ENCODE results near the gene TERF2IP. TPM values are rescaled to one million over a fixed set of nuclear protein-coding genes. Genes with fewer than 3 reads are reported as not detected.

TERF2IP gene
- polyA plus RNA-seq, 3 donors: 39.7 to 64.1 (median 47.9) TPM

DNA sequence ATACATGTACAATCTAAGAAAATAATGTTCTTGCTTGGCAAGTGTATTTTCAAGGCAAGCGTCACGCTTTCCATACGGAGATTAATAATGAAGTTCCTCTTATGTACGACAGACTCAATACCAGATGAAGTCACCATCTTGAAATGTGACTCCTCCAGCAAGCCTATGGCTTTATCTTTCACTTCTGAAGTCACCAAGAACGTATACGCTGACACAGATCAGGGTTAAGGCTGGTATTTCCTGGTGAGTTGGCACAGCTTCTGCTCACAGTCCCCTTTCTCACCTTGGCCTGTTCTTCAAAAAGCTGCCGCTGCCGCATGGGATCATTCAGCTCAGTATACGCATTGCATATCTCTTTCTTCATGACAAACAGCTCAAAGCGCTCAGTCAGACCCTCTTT, 18.4 kb upstream of the TERF2IP start:
- Histone ChIP-seq H3K27ac (ENCODE audit: low read depth in 1 of 2, low read length in 2 of 2) (no peak overlapping the region), H3K27me3 (ENCODE audit: control insufficient read depth in 2 of 2, insufficient read depth in 2 of 2, low read length in 2 of 2) (no peaks in the 10 kb centered on the region), H4K20me1 (ENCODE audit: insufficient read depth, low read length) (no peaks in the 10 kb centered on the region), H3K9ac (ENCODE audit: insufficient read depth, low read length, poor library complexity, severe bottlenecking) (no peak overlapping the region), H3K36me3 (replicated peaks in 1 of 2; ENCODE audit: control insufficient read depth in 1 of 2, insufficient read depth in 2 of 2, low read length in 2 of 2) (peaks cover 75 to 89% of the 10 kb centered on the region in 2 donors), H3K9me3 (replicated peaks in 1 of 2; ENCODE audit: control insufficient read depth in 1 of 2, insufficient read depth in 1 of 2, low read length in 2 of 2) (no peaks in the 10 kb centered on the region), H3K79me2 (ENCODE audit: insufficient read depth, low read length) (no peaks in the 10 kb centered on the region), H3K4me2 (replicated peaks; ENCODE audit: extremely low read depth, low read length, poor library complexity, severe bottlenecking) (no peak overlapping the region), H2AFZ (ENCODE audit: insufficient read depth, low read depth, low read length, poor library complexity, severe bottlenecking) (no peak overlapping the region), H3K4me1 (ENCODE audit: control insufficient read depth in 1 of 2, insufficient read depth in 2 of 2, low read length in 2 of 2) (no peaks in the 10 kb centered on the region), H3K4me3 (replicated peaks in 1 of 3; ENCODE audit: low read depth in 2 of 3, low read length in 3 of 3) (no peak overlapping the region)
- no peak overlapping the region for H3K4me3 Mint-ChIP-seq
- DNase-seq: no peak
- H3K4me1 Mint-ChIP-seq: peaks cover 7% of the 10 kb centered on the region
- no peaks in the 10 kb centered on the region for H3K9me3 Mint-ChIP-seq
- H3K36me3 Mint-ChIP-seq: peaks cover 82 to 86% of the 10 kb centered on the region in 2 donors
- H3K27ac Mint-ChIP-seq: peak overlapping the region in 1 of 7 donors; percentile 35
- H3K27me3 Mint-ChIP-seq (ENCODE audit: low read depth in 3 of 3): no peaks in the 10 kb centered on the region
- TF ChIP-seq, protein P1, sequence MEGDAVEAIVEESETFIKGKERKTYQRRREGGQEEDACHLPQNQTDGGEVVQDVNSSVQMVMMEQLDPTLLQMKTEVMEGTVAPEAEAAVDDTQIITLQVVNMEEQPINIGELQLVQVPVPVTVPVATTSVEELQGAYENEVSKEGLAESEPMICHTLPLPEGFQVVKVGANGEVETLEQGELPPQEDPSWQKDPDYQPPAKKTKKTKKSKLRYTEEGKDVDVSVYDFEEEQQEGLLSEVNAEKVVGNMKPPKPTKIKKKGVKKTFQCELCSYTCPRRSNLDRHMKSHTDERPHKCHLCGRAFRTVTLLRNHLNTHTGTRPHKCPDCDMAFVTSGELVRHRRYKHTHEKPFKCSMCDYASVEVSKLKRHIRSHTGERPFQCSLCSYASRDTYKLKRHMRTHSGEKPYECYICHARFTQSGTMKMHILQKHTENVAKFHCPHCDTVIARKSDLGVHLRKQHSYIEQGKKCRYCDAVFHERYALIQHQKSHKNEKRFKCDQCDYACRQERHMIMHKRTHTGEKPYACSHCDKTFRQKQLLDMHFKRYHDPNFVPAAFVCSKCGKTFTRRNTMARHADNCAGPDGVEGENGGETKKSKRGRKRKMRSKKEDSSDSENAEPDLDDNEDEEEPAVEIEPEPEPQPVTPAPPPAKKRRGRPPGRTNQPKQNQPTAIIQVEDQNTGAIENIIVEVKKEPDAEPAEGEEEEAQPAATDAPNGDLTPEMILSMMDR (IDR thresholded peaks at IDR 0.05): no peak
- whole genome bisulfite sequencing (ENCODE audit: insufficient coverage): 94% methylated on average over 10 of the region's 10 CpGs
- intact Hi-C loops (cut with micrococcal nuclease): loop anchor here (10.0 kb wide), 2 partner anchors 164 to 194 kb away; partner anchors contain the start of genes TMEM170A (in 2 of the 2) and CFDP1 (in 1 of the 2)

DNA sequence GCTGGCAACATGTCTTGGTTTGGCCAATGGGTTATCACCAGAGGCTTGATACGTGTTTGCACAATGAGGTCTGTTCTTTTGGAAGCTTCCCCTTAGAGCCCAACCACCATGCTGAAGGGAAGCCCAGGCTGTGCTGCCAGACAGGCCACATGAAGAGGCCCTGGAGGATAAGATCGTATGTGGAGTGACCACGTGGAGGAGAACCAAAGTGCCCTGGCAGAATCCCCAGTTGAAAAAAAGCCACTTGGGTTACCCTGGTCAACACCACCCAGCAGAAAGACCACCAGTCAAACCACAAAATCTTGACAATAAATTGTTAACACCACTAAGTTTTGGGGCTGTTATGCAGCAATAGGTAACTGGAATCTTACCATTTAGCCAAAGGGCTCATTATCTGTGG, 17.5 kb upstream of the TERF2IP start:
- H3K27me3 Mint-ChIP-seq (ENCODE audit: low read depth in 3 of 3): no peaks in the 10 kb centered on the region

More for the DNA sequence above, 17.5 kb upstream of the TERF2IP start:
- no peak for DNase-seq
- 86% methylated on average over 2 of the region's 3 CpGs for WGBS (ENCODE audit: insufficient coverage)
- intact Hi-C loops (cut with micrococcal nuclease): no loop called here
- Histone ChIP-seq H3K4me1 (ENCODE audit: control insufficient read depth in 1 of 2, insufficient read depth in 2 of 2, low read length in 2 of 2) (no peaks in the 10 kb centered on the region), H3K27ac (ENCODE audit: low read depth in 1 of 2, low read length in 2 of 2) (no peak overlapping the region), H3K9ac (ENCODE audit: insufficient read depth, low read length, poor library complexity, severe bottlenecking) (no peak overlapping the region), H4K20me1 (ENCODE audit: insufficient read depth, low read length) (no peaks in the 10 kb centered on the region), H2AFZ (ENCODE audit: insufficient read depth, low read depth, low read length, poor library complexity, severe bottlenecking) (no peak overlapping the region), H3K4me2 (replicated peaks; ENCODE audit: extremely low read depth, low read length, poor library complexity, severe bottlenecking) (no peak overlapping the region), H3K9me3 (replicated peaks in 1 of 2; ENCODE audit: control insufficient read depth in 1 of 2, insufficient read depth in 1 of 2, low read length in 2 of 2) (no peaks in the 10 kb centered on the region), H3K4me3 (replicated peaks in 1 of 3; ENCODE audit: low read depth in 2 of 3, low read length in 3 of 3) (no peak overlapping the region), H3K79me2 (ENCODE audit: insufficient read depth, low read length) (no peaks in the 10 kb centered on the region), H3K36me3 (replicated peaks in 1 of 2; ENCODE audit: control insufficient read depth in 1 of 2, insufficient read depth in 2 of 2, low read length in 2 of 2) (peaks cover 84 to 99% of the 10 kb centered on the region in 2 donors), H3K27me3 (ENCODE audit: control insufficient read depth in 2 of 2, insufficient read depth in 2 of 2, low read length in 2 of 2) (no peaks in the 10 kb centered on the region)
- Mint-ChIP-seq H3K9me3 (no peaks in the 10 kb centered on the region), H3K4me1 (peaks cover 5% of the 10 kb centered on the region), H3K27ac (no peak overlapping the region), H3K4me3 (no peak overlapping the region), H3K36me3 (peaks cover 90 to 95% of the 10 kb centered on the region in 2 donors)
- TF ChIP-seq, protein P1 (IDR thresholded peaks at IDR 0.05): no peak
